H1 (cell line): ENCODE results near the gene NEURL2. TPM values are rescaled to one million over a fixed set of nuclear protein-coding genes. Genes with fewer than 3 reads are reported as not detected.

ENCODE experiments used
- CTCF ChIA-PET: fragments of 300-600 bp; sonication (Branson Sonifier 250); formaldehyde crosslinking; loops from one replicate; lab custom pipeline; 2021; ENCODE audit not compliant: partially characterized antibody; lab: Charles Lee
- POLR2A ChIA-PET: fragments of 300-600 bp; sonication (Branson Sonifier 250); formaldehyde crosslinking; loops from one replicate; lab custom pipeline; 2021; ENCODE audit warnings: inconsistent platforms; ENCODE audit not compliant: partially characterized antibody; lab: Charles Lee
- DNase-seq, 2 experiments: peaks; one replicate each; pipeline versions ENCODE4 v3.0.0 to v3.0.0-alpha.2; 2010 to 2022; ENCODE audit warnings: low spot score in 2 of 2, low read depth in 1 of 2, mixed read lengths in 1 of 2
- FAIRE-seq: peaks from 2 replicates; lab custom pipeline; 2011; peaks lifted over from hg19 to GRCh38; lab: Jason Lieb, UNC
- H2AFZ ChIP-seq: 2 replicates; pipeline ENCODE4 v1.8.1; 2012; ENCODE audit warnings: low read length, inconsistent platforms
- H2AK5ac ChIP-seq: 2 replicates; pipeline ENCODE4 v1.6.1; 2013; ENCODE audit warnings: low read depth, low read length
- H2BK120ac ChIP-seq: replicated peaks from 2 replicates; pipeline ENCODE3; 2013; ENCODE audit warnings: low read depth, low read length, inconsistent platforms
- H2BK12ac ChIP-seq: 2 replicates; pipeline ENCODE4 v1.6.1; 2013; ENCODE audit warnings: low read depth, low read length
- H2BK15ac ChIP-seq: 2 replicates; pipeline ENCODE4 v1.6.1; 2013; ENCODE audit warnings: low read length
- H2BK20ac ChIP-seq: 2 replicates; pipeline ENCODE4 v1.6.1; 2013; ENCODE audit warnings: low read length
- H2BK5ac ChIP-seq: 2 replicates; pipeline ENCODE4 v1.6.1; 2013; ENCODE audit warnings: low read depth, low read length
- H3K14ac ChIP-seq: 2 replicates; pipeline ENCODE4 v1.6.1; 2013; ENCODE audit warnings: inconsistent platforms; ENCODE audit not compliant: insufficient read length
- H3K18ac ChIP-seq: 2 replicates; pipeline ENCODE4 v1.6.1; 2013; ENCODE audit warnings: low read length; ENCODE audit errors: extremely low read depth
- H3K23ac ChIP-seq: 2 replicates; pipeline ENCODE4 v1.6.1; 2013; ENCODE audit warnings: inconsistent platforms; ENCODE audit not compliant: insufficient read length
- H3K23me2 ChIP-seq: 2 replicates; pipeline ENCODE4 v1.6.1; 2013; ENCODE audit warnings: low read depth, low read length
- H3K27ac ChIP-seq: 2 replicates; pipeline ENCODE4 v1.6.1; 2011; ENCODE audit warnings: low read depth, low read length, inconsistent platforms
- H3K27me3 ChIP-seq, 4 experiments: replicated peaks in 1 of 4; 1 replicate in 1 of 4; 2 replicates in 3 of 4; pipeline versions ENCODE4 v1.6.1 to v1.8.1; 2011 to 2013; ENCODE audit warnings: low read length in 3 of 4, mild to moderate bottlenecking in 3 of 4, inconsistent platforms in 2 of 4, mixed read lengths in 2 of 4, moderate library complexity in 1 of 4; ENCODE audit not compliant: control insufficient read depth in 3 of 4, insufficient read depth in 3 of 4; ENCODE audit errors: extremely low read depth in 1 of 4
- H3K36me3 ChIP-seq, 4 experiments: 2 replicates each; pipeline versions ENCODE4 v1.6.1 to v1.8.1; 2011 to 2013; ENCODE audit warnings: mild to moderate bottlenecking in 4 of 4, low read length in 3 of 4, moderate library complexity in 2 of 4, control low read depth in 1 of 4, inconsistent platforms in 1 of 4; ENCODE audit not compliant: insufficient read depth in 4 of 4, control insufficient read depth in 2 of 4
- H3K4ac ChIP-seq: replicated peaks from 2 replicates; pipeline ENCODE3; 2013; ENCODE audit warnings: low read length, low read depth, mixed read lengths, inconsistent platforms; ENCODE audit not compliant: insufficient read length
- H3K4me1 ChIP-seq, 4 experiments: replicated peaks in 1 of 4; 1 replicate in 1 of 4; 2 replicates in 3 of 4; pipeline versions ENCODE4 v1.6.1 to v1.8.1; 2011 to 2013; ENCODE audit warnings: low read length in 3 of 4, inconsistent platforms in 2 of 4, mixed read lengths in 1 of 4; ENCODE audit not compliant: insufficient read depth in 4 of 4, control insufficient read depth in 3 of 4
- H3K4me2 ChIP-seq, 2 experiments: 2 replicates each; pipeline versions ENCODE4 v1.6.1 to v1.8.1; 2011 to 2013; ENCODE audit warnings: low read depth in 2 of 2, low read length in 2 of 2, control low read depth in 1 of 2, inconsistent platforms in 1 of 2, mild to moderate bottlenecking in 1 of 2; ENCODE audit not compliant: insufficient read depth in 1 of 2
- H3K4me3 ChIP-seq, 4 experiments: fragments of 200-600, 300-600 bp in 1 of 4; sonication (generic), shearing (Covaris generic), sonication (Bioruptor Twin) in 1 of 4; 2 replicates each; pipeline versions ENCODE4 v1.5.1 to v1.8.1; 2011 to 2016; ENCODE audit warnings: low read length in 4 of 4, low read depth in 3 of 4, control low read depth in 2 of 4, inconsistent platforms in 2 of 4, mild to moderate bottlenecking in 2 of 4, mixed read lengths in 1 of 4, moderate library complexity in 1 of 4; ENCODE audit not compliant: insufficient read depth in 2 of 4; ENCODE audit errors: extremely low read depth in 1 of 4
- H3K56ac ChIP-seq: replicated peaks from 2 replicates; pipeline ENCODE3; 2013; ENCODE audit warnings: low read depth, mild to moderate bottlenecking, mixed read lengths, low read length, inconsistent platforms; ENCODE audit not compliant: insufficient read length
- H3K79me1 ChIP-seq: 2 replicates; pipeline ENCODE4 v1.6.1; 2013; ENCODE audit warnings: low read depth, low read length, control low read depth
- H3K79me2 ChIP-seq, 2 experiments: 2 replicates each; pipeline versions ENCODE4 v1.6.1 to v1.8.1; 2012 to 2013; ENCODE audit warnings: low read length in 2 of 2, mild to moderate bottlenecking in 2 of 2, inconsistent platforms in 1 of 2; ENCODE audit not compliant: insufficient read depth in 2 of 2, control insufficient read depth in 1 of 2
- H3K9ac ChIP-seq, 4 experiments: replicated peaks in 1 of 4; 1 replicate in 1 of 4; 2 replicates in 3 of 4; pipeline versions ENCODE4 v1.6.1 to v1.8.1; 2011 to 2013; ENCODE audit warnings: low read depth in 3 of 4, low read length in 3 of 4, control low read depth in 2 of 4, mild to moderate bottlenecking in 2 of 4, moderate library complexity in 2 of 4, inconsistent platforms in 1 of 4; ENCODE audit errors: extremely low read depth in 1 of 4
- H3K9me3 ChIP-seq, 2 experiments: 2 replicates each; pipeline versions ENCODE4 v1.6.1 to v1.8.1; 2012 to 2013; ENCODE audit warnings: mild to moderate bottlenecking in 2 of 2, moderate library complexity in 2 of 2, control low read depth in 1 of 2, inconsistent platforms in 1 of 2, low read depth in 1 of 2, low read length in 1 of 2, mixed read lengths in 1 of 2; ENCODE audit not compliant: insufficient read depth in 2 of 2
- H4K20me1 ChIP-seq, 2 experiments: replicated peaks in 1 of 2; 2 replicates each; pipeline versions ENCODE3 to v1.8.1; 2011 to 2013; ENCODE audit warnings: inconsistent platforms in 2 of 2, low read length in 2 of 2, mild to moderate bottlenecking in 1 of 2; ENCODE audit not compliant: insufficient read depth in 2 of 2, control insufficient read depth in 1 of 2
- H4K5ac ChIP-seq: 2 replicates; pipeline ENCODE4 v1.6.1; 2013; ENCODE audit warnings: low read length, low read depth, mixed read lengths, inconsistent platforms; ENCODE audit not compliant: insufficient read length
- H4K8ac ChIP-seq: 2 replicates; pipeline ENCODE4 v1.8.0; 2013; ENCODE audit warnings: mild to moderate bottlenecking, moderate library complexity, low read length, inconsistent platforms; ENCODE audit not compliant: insufficient read depth; ENCODE audit errors: extremely low read depth
- H4K91ac ChIP-seq: replicated peaks from 2 replicates; pipeline ENCODE3; 2013; ENCODE audit warnings: low read length, mixed read lengths, inconsistent platforms; ENCODE audit not compliant: insufficient read length
- BCL11A ChIP-seq, 2 experiments: IDR thresholded peaks; one replicate each; pipeline ENCODE4 v1.6.1; 2011; ENCODE audit warnings: low read depth in 2 of 2, low read length in 2 of 2, mild to moderate bottlenecking in 2 of 2
- RXRA ChIP-seq: IDR thresholded peaks from 2 replicates; pipeline ENCODE4 v1.6.1; 2011; ENCODE audit warnings: low read depth, mild to moderate bottlenecking, low read length, moderate library complexity; ENCODE audit not compliant: insufficient read depth
- SIN3A ChIP-seq, 2 experiments: IDR thresholded peaks in 1 of 2; conservative IDR thresholded peaks in 1 of 2; 2 replicates each; pipeline ENCODE4 v1.6.1; 2011 to 2012; ENCODE audit warnings: low read length in 2 of 2, improper control_type of control experiment in 1 of 2, low read depth in 1 of 2, mild to moderate bottlenecking in 1 of 2
- WGBS, 2 experiments: shearing (Covaris generic) in 1 of 2; methylation state at CpG; one replicate each; pipeline versions ENCODE4 v1.1.6 to v1.1.7; 2013 to 2015; ENCODE audit warnings: low lambda C conversion rate in 2 of 2, mixed read lengths in 2 of 2, inconsistent platforms in 1 of 2, low coverage in 1 of 2, missing lambda C conversion rate in 1 of 2; ENCODE audit not compliant: insufficient replicate concordance in 2 of 2, insufficient coverage in 1 of 2, insufficient read length in 1 of 2; ENCODE audit errors: extremely low coverage in 1 of 2, missing lambda C conversion rate in 1 of 2; 5-methylcytosine and 5-hydroxymethylcytosine counted together
- polyA plus RNA-seq, 7 experiments: library from polyadenylated mRNA; depleted of rRNA in 3 of 7; stranded (reverse) in 5 of 7; unstranded in 2 of 7; fragments of >200 nt in 5 of 7; fragments of 200-250 nt in 2 of 7; gene quantifications; 1 replicate in 5 of 7; 2 replicates in 1 of 7; 4 replicates in 1 of 7; pipeline versions ENCODE4 v1.2.1 to v1.2.3, GENCODE V29; 2011 to 2013; ENCODE audit warnings: missing spikeins in 2 of 7, mixed read lengths in 2 of 7
- total RNA-seq: library from RNA; stranded (reverse); fragmentation: NEBNext Ultra II Directional; extraction: Animal tissue kit (Norgen Biotek cat#: 25700); gene quantifications from 2 replicates; pipeline ENCODE4 v1.2.1, GENCODE V29; 2021

The NEURL2 gene
- total and polyA plus RNA-seq, 2 of the 8 experiments (the other 6 are each of a cell fraction or from before 2014, with no cell fraction given) = 6.9 TPM

DNA sequence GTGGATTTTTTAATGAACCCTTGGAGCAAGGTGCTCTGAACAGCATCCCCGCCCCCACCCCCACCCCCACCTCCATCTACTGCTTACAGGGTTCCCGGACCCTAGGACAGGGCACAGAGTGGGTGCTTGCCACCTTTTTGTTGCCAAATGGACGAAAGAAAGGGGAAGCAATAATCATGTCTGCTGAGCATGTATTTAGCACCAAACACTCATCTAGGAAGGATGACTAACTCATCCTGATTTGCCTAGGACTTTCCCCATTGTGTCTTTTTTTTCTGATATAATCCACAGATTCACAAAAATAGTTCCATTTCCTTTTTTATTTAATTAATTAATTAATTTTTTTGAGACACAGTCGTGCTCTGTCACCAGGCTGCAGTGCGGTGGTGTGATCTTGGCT lies 22.1 kb upstream of the NEURL2 start:
- no peak overlapping the region for H3K4ac ChIP-seq
- POLR2A ChIA-PET = interaction anchor here (1.1 to 5.8 kb wide), 3 partner anchors 14 to 24 kb away, joined by 8 to 65 read pairs (median 50); partner anchors contain the start of gene PCIF1
- no peak overlapping the region for H2BK20ac ChIP-seq
- no peak overlapping the region for H4K5ac ChIP-seq
- CTCF ChIA-PET = no interaction called here
- no peaks in the 10 kb centered on the region for H3K9me3 ChIP-seq
- no peak overlapping the region; the same call in 1 of the 2 replicates for H2BK5ac ChIP-seq
- H2AFZ ChIP-seq = no peak overlapping the region
- no peak overlapping the region for H3K27ac ChIP-seq
- DNase-seq (no peak), FAIRE-seq (no peak)
- H3K79me1 ChIP-seq = no peaks in the 10 kb centered on the region
- H4K8ac ChIP-seq = no peak overlapping the region
- TF ChIP-seq BCL11A (IDR thresholded peaks at IDR 0.05; ENCODE audit: low read depth in 2 of 2, low read length in 2 of 2) (no peak), SIN3A (conservative IDR thresholded peaks at IDR 0.05 in 1 of 2, IDR thresholded peaks at IDR 0.05 in 1 of 2; ENCODE audit: low read depth in 1 of 2, low read length in 2 of 2) (no peak), RXRA (no peak)
- H3K4me3 ChIP-seq = no peak overlapping the region
- peak overlapping the region in 1 of 2 experiments; percentile 90; a peak in 1 of 4 replicates for H3K4me2 ChIP-seq
- H3K56ac ChIP-seq = no peak overlapping the region
- H3K79me2 ChIP-seq = 0 out of 4 replicates have a peak, but pooled peaks cover 0 to 3% of the 10 kb centered on the region in 2 experiments
- H3K36me3 ChIP-seq = peaks cover 0 to 10% (median 4%) of the 10 kb centered on the region in 4 experiments; a peak in 4 of 8 replicates
- H3K4me1 ChIP-seq = peaks cover 0 to 2% (median 0%) of the 10 kb centered on the region in 4 experiments; a peak in 3 of 7 replicates
- H4K20me1 ChIP-seq = peaks cover 2 to 9% of the 10 kb centered on the region in 2 experiments
- H2BK120ac ChIP-seq = no peak overlapping the region
- peaks cover 11% of the 10 kb centered on the region; the same call in 1 of the 2 replicates for H3K23me2 ChIP-seq
- H2BK15ac ChIP-seq = no peak overlapping the region
- H2AK5ac ChIP-seq = no peak overlapping the region
- H2BK12ac ChIP-seq = no peak overlapping the region; the same call in 1 of the 2 replicates
- H3K9ac ChIP-seq = no peak overlapping the region
- WGBS, 2 experiments = 87% methylated on average over 5 of the region's 5 CpGs; no CpG with 5 or more reads in 1 of the 2 experiments
- H3K27me3 ChIP-seq = no peaks in the 10 kb centered on the region
- H3K23ac ChIP-seq = no peak overlapping the region
- no peak overlapping the region for H3K14ac ChIP-seq
- no peak overlapping the region for H3K18ac ChIP-seq
- H4K91ac ChIP-seq = no peak overlapping the region
